Heart left ventricle (tissue), 16 donors: Measurements from ENCODE around the gene TCF4. TPM values are rescaled to one million over a fixed set of nuclear protein-coding genes. Genes with fewer than 3 reads are reported as not detected.

Experiments
- ATAC-seq, 4 donors: fragments of 200-7000 bp; cut with Tn5 transposase; one replicate each; pipeline ENCODE4 v1.9.1; 2020 to 2022; ENCODE audit warnings: moderate library complexity in 4 of 4, mild to moderate bottlenecking in 3 of 4, moderate number of reproducible peaks in 1 of 4
- DNase-seq, 5 donors: peaks; one replicate each; pipeline ENCODE4 v3.0.0-alpha.2; 2020
- H3K27ac ChIP-seq, 12 donors: fragments of 200-600 bp; sonication (generic) in 4 of 12; one replicate each; pipeline versions ENCODE4 v1.5.0 to v1.8.0; 2016 to 2022; ENCODE audit warnings: mild to moderate bottlenecking in 2 of 12
- H3K27me3 ChIP-seq, 9 donors: fragments of 200-600 bp; sonication (generic) in 2 of 9; one replicate each; pipeline versions ENCODE4 v1.5.1 to v1.8.0; 2016 to 2022; ENCODE audit warnings: mild to moderate bottlenecking in 3 of 9
- H3K36me3 ChIP-seq, 9 donors: fragments of 200-600 bp; sonication (generic) in 2 of 9; one replicate each; pipeline versions ENCODE4 v1.5.0 to v1.8.0; 2018 to 2022; ENCODE audit warnings: mild to moderate bottlenecking in 2 of 9
- H3K4me1 ChIP-seq, 12 donors: fragments of 200-600 bp; sonication (generic) in 4 of 12; one replicate each; pipeline versions ENCODE4 v1.5.0 to v1.8.0; 2016 to 2022; ENCODE audit warnings: mild to moderate bottlenecking in 3 of 12
- H3K4me3 ChIP-seq, 12 donors: fragments of 200-600 bp; sonication (generic) in 4 of 12; one replicate each; pipeline versions ENCODE4 v1.5.0 to v1.8.0; 2017 to 2022; ENCODE audit warnings: mild to moderate bottlenecking in 9 of 12, moderate library complexity in 4 of 12
- H3K9me3 ChIP-seq, 12 donors: fragments of 200-600 bp; sonication (generic) in 4 of 12; one replicate each; pipeline versions ENCODE4 v1.5.0 to v1.8.0; 2016 to 2022; ENCODE audit warnings: mild to moderate bottlenecking in 1 of 12
- CTCF ChIP-seq, 12 donors: fragments of 200-600 bp; sonication (generic) in 4 of 12; IDR thresholded peaks; one replicate each; pipeline versions ENCODE4 v1.5.0 to v1.8.0; 2018 to 2022; ENCODE audit warnings: antibody characterized with exemption in 12 of 12, mild to moderate bottlenecking in 5 of 12
- POLR2A ChIP-seq, 2 donors: fragments of 450-650 bp; IDR thresholded peaks; one replicate each; pipeline ENCODE4 v1.6.1; 2017; ENCODE audit warnings: antibody characterized with exemption in 2 of 2, mild to moderate bottlenecking in 2 of 2, moderate library complexity in 2 of 2
- WGBS, 4 donors: extraction: QIAGEN DNeasy Blood & Tissue Kit in 2 of 4; methylation state at CpG; one replicate each; pipeline versions ENCODE4 v1.1.5 to v1.1.7; 2013 to 2018; 5-methylcytosine and 5-hydroxymethylcytosine counted together
- intact Hi-C, 10 donors: fragments of 100-400 bp; cut with DNase I; formaldehyde crosslinking; loops; one replicate each; pipeline versions ENCODE4 v1.11.1 to v1.14.2; 2022
- polyA plus RNA-seq, 2 donors: library from polyadenylated mRNA; stranded (reverse); fragments of 200-250 nt; gene quantifications; one replicate each; pipeline ENCODE4 v1.2.3, GENCODE V29; 2013
- total RNA-seq, 9 donors: library from RNA; depleted of rRNA in 2 of 9; stranded (reverse); fragments of >200 nt in 2 of 9; fragmentation: NEBNext Ultra II Directional in 3 of 9; extraction: Animal tissue kit (Norgen Biotek cat#: 25700) in 3 of 9; gene quantifications; one replicate each; pipeline versions ENCODE4 v1.1.0 to v1.2.4, GENCODE V29; 2016 to 2023
- donor health status: ischemic (EF 13 %, LVEDD 7.1; RV severe dilation, severe dysfunction).
- donor health status: healthy with polysubstance abuse.
- donor health status: DM: no; HTN: yes; CAD: no.
- donor health status: DM: no; HTN: no; CAD: no.
- donor health status: ischemic (EF 25% LVEDD 6.9; RV normal size, moderate dysfunction).
- donor health status: ischemic (EF 25% LVEDD 5.7; RV mildly dilated, moderate dysfunction).
- donor health status: healthy.
- donor health status: DM: yes; HTN: yes; CAD: no.
- donor health status: ischemic (EF 35%, LVEDD 5.7; RV mildly dilated, moderate dysfunction).
- donor health status: nonischemic (EF 11% LVEDD 7.7; RV severe dilation, severe dysfunction).
- donor health status: DM: yes; HTN: yes; CAD: no.
- donor health status: PGD.
- donor health status: ischemic (EF 29% LVEDD 5.4; RV normal size, mild dysfunction).
- donor health status: nonischemic (EF 23%, LVEDD 6.1; RV moderate dilation, normal function).

TCF4 gene
- total and polyA plus RNA-seq, 11 donors = 12.8 to 119 (median 71.5) TPM

DNA sequence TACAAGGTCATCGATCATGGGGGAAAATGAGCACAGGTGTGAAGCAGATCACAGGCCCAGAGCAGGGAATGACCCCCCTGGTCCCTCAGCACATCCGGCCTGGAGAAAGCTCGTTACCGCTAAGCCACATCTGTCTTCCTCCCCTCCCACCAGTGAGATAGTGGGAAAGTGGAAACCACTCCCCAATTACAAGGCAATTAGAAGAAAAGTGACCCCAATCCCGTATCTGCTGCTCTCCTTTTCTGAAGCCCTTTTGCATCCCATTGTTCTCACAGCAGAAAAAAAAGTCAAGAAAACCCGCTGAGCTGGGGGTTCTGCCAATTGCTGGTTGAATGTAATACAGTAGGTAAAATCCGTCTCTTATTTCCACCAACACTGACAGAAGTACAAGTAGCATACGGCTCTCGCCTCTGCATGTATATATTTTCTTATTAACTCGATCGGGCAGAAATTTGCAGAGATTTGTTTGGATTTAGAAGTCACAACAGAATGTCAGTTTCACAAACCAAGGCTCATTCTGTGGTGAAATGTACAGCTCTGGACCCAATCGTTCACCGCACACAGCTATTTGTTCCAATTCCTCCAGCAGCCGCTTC lies 287.0 kb downstream of the TCF4 start:
- Histone ChIP-seq H3K36me3 (no peaks in the 10 kb centered on the region), H3K27me3 (no peaks in the 10 kb centered on the region), H3K4me3 (peak overlapping the region in 6 of 12 donors; percentile 0 to 34 (median 16)), H3K9me3 (no peaks in the 10 kb centered on the region), H3K4me1 (peaks cover 0 to 91% (median 53%) of the 10 kb centered on the region in 12 donors), H3K27ac (peak overlapping the region in 8 of 12 donors; percentile 3 to 64 (median 25))
- WGBS, 4 donors = 56 to 68% (median 63%) methylated on average over 14 of the region's 14 CpGs
- ATAC-seq (peak in 2 of 4 donors; percentile 33 to 48), DNase-seq (no peak)
- intact Hi-C loops = no loop called here
- TF ChIP-seq CTCF (IDR thresholded peaks at IDR 0.05) = no peak
- no peak for TF ChIP-seq POLR2A (IDR thresholded peaks at IDR 0.05)

DNA sequence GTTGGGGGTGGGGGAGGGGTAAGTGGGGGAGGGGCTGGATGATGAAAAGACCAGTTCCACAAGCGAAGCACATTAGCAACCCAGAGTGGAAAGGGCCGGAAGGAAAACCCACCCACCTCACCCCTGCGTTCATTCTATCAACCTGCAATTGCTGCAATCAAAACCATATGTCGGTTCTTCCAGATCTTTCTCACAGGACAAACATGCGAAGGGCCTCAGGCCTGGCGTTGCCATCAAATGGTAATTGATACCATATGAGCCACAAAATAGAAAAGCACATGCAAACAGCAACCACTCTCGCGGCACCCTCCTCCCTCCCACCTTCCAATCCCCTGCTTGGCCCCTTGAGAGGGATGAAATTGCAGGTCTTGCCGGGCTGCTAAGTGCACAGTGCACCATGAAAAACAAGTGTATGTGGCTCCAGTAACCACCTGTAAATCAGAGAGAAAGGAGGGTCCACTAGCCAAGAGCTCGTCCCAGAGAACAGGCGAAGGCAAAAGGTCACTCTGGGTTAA lies 287.5 kb downstream of the TCF4 start:
- ATAC-seq (peak in 1 of 4 donors; percentile 11), DNase-seq (no peak)
- Histone ChIP-seq H3K36me3 (no peaks in the 10 kb centered on the region), H3K4me3 (peak overlapping the region in 6 of 12 donors; percentile 0 to 34 (median 16)), H3K27ac (peak overlapping the region in 7 of 12 donors; percentile 3 to 38 (median 25)), H3K4me1 (peaks cover 0 to 89% (median 52%) of the 10 kb centered on the region in 12 donors), H3K9me3 (no peaks in the 10 kb centered on the region), H3K27me3 (no peaks in the 10 kb centered on the region)
- 56 to 70% (median 67%) methylated on average over 11 of the region's 11 CpGs for WGBS, 4 donors
- intact Hi-C loops = no loop called here
- TF ChIP-seq POLR2A (IDR thresholded peaks at IDR 0.05) (no peak), CTCF (IDR thresholded peaks at IDR 0.05) (no peak)

- H3K4me1 ChIP-seq = peaks cover 0 to 84% (median 50%) of the 10 kb centered on the region in 12 donors
- ATAC-seq (no peak), DNase-seq (no peak)
- H3K36me3 ChIP-seq = peaks cover 0 to 7% (median 0%) of the 10 kb centered on the region in 9 donors
- no peaks in the 10 kb centered on the region for H3K9me3 ChIP-seq
- no peaks in the 10 kb centered on the region for H3K27me3 ChIP-seq
- no peak overlapping the region for H3K27ac ChIP-seq
- 61 to 73% (median 68%) methylated on average over 3 of the region's 3 CpGs for WGBS, 4 donors
- intact Hi-C loops = no loop called here
- H3K4me3 ChIP-seq = no peak overlapping the region
- no peak for TF ChIP-seq POLR2A (IDR thresholded peaks at IDR 0.05)
- no peak for TF ChIP-seq CTCF (IDR thresholded peaks at IDR 0.05)
These were observed 291.2 kb downstream of the TCF4 start for GRCh38 chr18:55296778-55297177.

DNA sequence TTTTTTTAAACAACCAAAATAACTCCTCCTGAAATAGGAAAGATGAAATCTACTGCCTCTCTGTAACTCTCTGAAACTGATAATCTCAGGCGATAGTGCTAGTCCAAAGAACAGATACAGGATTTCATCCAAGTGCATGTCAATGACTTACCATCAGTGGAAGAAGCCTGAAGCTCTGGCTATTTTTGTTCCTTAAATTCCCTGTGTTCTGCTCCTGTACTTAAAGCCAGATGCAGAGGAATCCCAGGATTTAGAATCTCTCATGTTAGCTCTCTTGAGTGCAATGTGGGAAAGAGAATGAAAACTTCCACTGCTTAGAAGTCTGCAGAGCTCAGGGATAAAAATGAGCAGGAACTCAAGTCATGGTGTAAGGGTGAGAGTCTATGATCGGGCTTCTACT lies 291.9 kb downstream of the TCF4 start:
- H3K9me3 ChIP-seq = no peaks in the 10 kb centered on the region
- ATAC-seq (no peak), DNase-seq (no peak)
- H3K27ac ChIP-seq = peak overlapping the region in 1 of 12 donors; percentile 18
- no peaks in the 10 kb centered on the region for H3K27me3 ChIP-seq
- peaks cover 0 to 84% (median 50%) of the 10 kb centered on the region in 12 donors for H3K4me1 ChIP-seq
- intact Hi-C loops = no loop called here
- 58 to 70% (median 65%) methylated on average over 2 of the region's 2 CpGs for WGBS, 4 donors
- no peak for TF ChIP-seq POLR2A (IDR thresholded peaks at IDR 0.05)
- TF ChIP-seq CTCF (IDR thresholded peaks at IDR 0.05) = no peak
- no peak overlapping the region for H3K4me3 ChIP-seq
- H3K36me3 ChIP-seq = peaks cover 0 to 7% (median 0%) of the 10 kb centered on the region in 9 donors
